Mesodermal cell (in vitro differentiated cells): ENCODE data around the gene ADISSP.

Source experiments
- H3K27ac ChIP-seq: 2 replicates; pipeline ENCODE4 v1.7.0; 2013; ENCODE audit warnings: mild to moderate bottlenecking, low read depth, low read length, moderate library complexity; ENCODE audit not compliant: severe bottlenecking
- H3K36me3 ChIP-seq: 2 replicates; pipeline ENCODE4 v1.7.1; 2013; ENCODE audit warnings: mild to moderate bottlenecking, low read length, moderate library complexity; ENCODE audit not compliant: control insufficient read depth, insufficient read depth
- H3K4me1 ChIP-seq: one replicate; pipeline ENCODE4 v1.7.1; 2013; ENCODE audit warnings: mild to moderate bottlenecking, low read length; ENCODE audit not compliant: insufficient read depth, control insufficient read depth, poor library complexity, severe bottlenecking
- H3K4me3 ChIP-seq: 2 replicates; pipeline ENCODE4 v1.7.0; 2013; ENCODE audit warnings: low read length, control low read depth, mild to moderate bottlenecking; ENCODE audit not compliant: insufficient read depth, poor library complexity, severe bottlenecking; ENCODE audit errors: extremely low read depth
- H3K9me3 ChIP-seq: 2 replicates; pipeline ENCODE4 v1.7.1; 2013; ENCODE audit warnings: mild to moderate bottlenecking, low read length, moderate library complexity; ENCODE audit not compliant: control insufficient read depth
- WGBS, 2 experiments: methylation state at CpG; one replicate each; pipeline ENCODE4 v1.1.5; 2013; ENCODE audit warnings: missing lambda C conversion rate in 2 of 2; ENCODE audit not compliant: insufficient coverage in 2 of 2; 5-methylcytosine and 5-hydroxymethylcytosine counted together

The ADISSP gene

DNA sequence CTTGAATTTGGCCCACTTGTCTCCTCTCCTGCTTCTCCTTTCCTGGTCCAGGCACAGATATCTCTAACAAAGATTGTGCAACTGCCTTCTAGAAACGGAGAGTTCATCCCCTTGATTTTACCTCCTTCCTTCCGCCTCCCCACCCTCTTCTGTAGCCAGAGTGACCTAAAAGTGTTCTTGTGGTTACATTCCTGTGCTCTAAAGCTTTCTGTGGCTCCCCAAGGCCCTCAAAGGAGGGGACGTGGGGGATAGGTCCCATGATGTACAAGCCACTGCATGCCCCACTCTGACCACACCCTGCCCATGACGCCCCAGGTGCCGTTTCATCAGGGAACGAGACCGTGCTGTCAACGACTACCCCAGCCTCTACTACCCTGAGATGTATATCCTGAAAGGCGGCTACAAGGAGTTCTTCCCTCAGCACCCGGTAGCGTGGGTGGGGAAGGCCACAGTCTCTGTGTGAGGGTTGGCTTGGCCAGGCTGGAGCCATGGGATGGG, 36.8 kb upstream of the ADISSP start:
- H3K4me3 ChIP-seq, result no peak overlapping the region
- H3K9me3 ChIP-seq, result no peaks in the 10 kb centered on the region
- H3K36me3 ChIP-seq, result peaks cover 60% of the 10 kb centered on the region
- WGBS, 2 experiments, result 87 to 97% methylated on average over 7 of the region's 11 CpGs
- no peak overlapping the region for H3K27ac ChIP-seq
- peaks cover 36% of the 10 kb centered on the region for H3K4me1 ChIP-seq

DNA sequence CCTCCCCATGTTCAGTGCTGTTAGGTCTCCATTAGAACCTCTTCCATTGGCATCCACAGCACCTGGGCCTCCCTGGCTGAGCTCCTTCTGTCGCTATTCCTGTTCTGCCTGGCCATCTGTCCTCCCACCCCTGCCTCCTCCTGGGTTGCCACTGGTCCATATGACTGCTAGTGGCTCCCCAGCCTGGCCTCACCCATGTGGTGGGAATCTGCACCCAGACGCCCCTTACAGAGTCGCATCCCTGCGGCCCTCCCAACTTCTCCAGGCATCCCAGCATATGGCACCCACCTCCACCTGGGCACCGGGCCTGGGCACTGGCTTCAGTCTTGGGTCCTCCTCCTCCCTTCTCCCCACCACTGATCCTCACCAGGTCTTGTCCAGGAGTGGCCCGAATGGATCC, 36.3 kb upstream of the ADISSP start:
- WGBS, 2 experiments, result 81 to 85% methylated on average over 4 to 6 of the region's 6 CpGs
- Histone ChIP-seq H3K36me3 (peaks cover 60% of the 10 kb centered on the region), H3K27ac (no peak overlapping the region), H3K4me3 (no peak overlapping the region), H3K4me1 (peaks cover 40% of the 10 kb centered on the region), H3K9me3 (no peaks in the 10 kb centered on the region)

DNA sequence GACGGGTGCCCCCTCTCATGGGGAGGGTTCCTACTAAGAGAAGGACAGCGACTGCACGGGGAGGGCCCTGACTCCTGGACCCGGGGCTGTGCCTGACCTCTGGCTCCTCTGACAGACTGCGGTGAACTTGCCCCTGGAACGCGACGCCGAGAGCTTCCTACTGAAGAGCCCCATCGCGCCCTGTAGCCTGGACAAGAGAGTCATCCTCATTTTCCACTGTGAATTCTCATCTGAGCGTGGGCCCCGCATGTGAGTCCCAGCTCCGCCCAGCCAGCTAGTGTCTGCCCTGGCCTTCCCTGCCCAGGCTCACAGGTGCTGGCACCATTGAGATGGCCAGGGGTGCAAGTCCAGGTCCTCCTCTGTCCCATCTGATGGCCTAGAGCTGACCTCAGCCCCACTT, 35.7 kb upstream of the ADISSP start:
- no peaks in the 10 kb centered on the region for H3K9me3 ChIP-seq
- H3K36me3 ChIP-seq, result peaks cover 60% of the 10 kb centered on the region
- no peak overlapping the region for H3K4me3 ChIP-seq
- no peak overlapping the region for H3K27ac ChIP-seq
- whole genome bisulfite sequencing, 2 experiments, result 91 to 94% methylated on average over 14 of the region's 14 CpGs
- H3K4me1 ChIP-seq, result peaks cover 40% of the 10 kb centered on the region

DNA sequence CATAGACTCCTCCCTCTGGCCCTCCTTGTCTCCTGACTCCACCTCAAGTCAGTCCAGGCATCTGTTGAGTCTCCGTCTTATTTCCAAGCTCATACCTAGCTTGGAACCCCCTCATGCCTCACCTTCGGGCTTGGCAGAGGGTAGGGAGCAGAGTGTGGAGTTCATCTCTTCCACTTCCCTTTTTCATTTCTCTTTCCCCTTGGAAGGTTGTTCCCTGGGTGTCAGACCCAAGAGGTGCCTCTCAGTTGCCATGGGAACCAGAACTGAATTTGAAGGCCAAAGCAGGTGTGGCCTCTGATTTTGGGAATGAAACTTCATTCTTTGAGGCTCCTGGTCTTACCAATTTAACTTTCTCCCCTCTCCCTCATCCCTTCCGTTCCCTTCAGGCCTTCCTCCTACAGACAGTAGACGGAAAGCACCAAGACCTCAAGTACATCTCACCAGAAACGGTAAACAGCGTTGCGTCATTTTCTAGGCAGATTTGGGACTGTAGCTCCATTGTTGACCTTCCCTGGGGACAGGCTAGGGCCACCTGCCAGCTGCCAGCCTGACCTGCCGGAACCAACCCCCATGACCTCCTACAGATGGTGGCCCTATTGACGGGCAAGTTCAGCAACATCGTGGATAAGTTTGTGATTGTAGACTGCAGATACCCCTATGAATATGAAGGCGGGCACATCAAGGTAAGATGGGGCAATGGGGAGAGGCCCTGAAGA, 35.1 kb upstream of the ADISSP start:
- WGBS, 2 experiments, result 96 to 97% methylated on average over 8 to 10 of the region's 11 CpGs
- peaks cover 34% of the 10 kb centered on the region for H3K4me1 ChIP-seq
- H3K36me3 ChIP-seq, result peaks cover 60% of the 10 kb centered on the region

DNA sequence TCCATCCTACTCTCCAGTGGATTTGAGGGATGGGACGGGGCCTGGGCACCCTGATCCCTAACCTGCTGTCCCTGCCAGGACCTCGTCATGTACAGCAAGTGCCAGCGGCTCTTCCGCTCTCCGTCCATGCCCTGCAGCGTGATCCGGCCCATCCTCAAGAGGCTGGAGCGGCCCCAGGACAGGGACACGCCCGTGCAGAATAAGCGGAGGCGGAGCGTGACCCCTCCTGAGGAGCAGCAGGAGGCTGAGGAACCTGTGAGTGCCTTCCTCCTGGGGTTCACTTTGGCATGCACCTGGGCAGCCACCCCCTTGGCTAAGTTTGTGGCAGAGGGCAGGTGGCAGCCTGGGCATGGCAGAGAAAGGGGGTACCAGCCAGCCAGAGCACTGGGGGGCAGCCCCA, 34.3 kb upstream of the ADISSP start:
- Histone ChIP-seq H3K4me3 (no peak overlapping the region), H3K4me1 (peaks cover 38% of the 10 kb centered on the region), H3K27ac (no peak overlapping the region), H3K36me3 (peaks cover 55% of the 10 kb centered on the region), H3K9me3 (no peaks in the 10 kb centered on the region)
- WGBS, 2 experiments, result 93 to 98% methylated on average over 13 of the region's 13 CpGs

More for the DNA sequence above, 35.1 kb upstream of the ADISSP start:
- Histone ChIP-seq H3K27ac (no peak overlapping the region), H3K4me3 (no peak overlapping the region), H3K9me3 (no peaks in the 10 kb centered on the region)

DNA sequence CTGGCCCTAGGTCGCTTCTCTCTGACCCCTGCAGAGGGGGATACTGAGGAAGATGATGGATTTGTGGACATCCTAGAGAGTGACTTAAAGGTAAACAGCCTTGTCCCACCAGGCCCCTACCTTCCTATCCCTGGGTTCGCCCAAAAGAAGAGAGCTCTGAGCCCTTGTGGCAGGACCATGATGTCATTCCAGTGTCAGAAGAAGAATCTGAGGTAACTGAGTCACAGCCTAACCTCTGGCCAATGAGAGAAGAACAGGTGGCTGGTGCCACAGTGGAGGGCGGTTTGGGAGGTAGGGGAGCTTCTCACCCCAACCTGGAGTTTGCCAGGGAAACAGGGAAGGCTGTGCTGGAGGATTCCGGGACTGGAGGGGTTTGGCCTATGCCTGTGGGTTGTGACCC, 33.7 kb upstream of the ADISSP start:
- no peak overlapping the region for H3K4me3 ChIP-seq
- H3K4me1 ChIP-seq, result peaks cover 40% of the 10 kb centered on the region
- WGBS, 2 experiments, result 92 to 96% methylated on average over 4 of the region's 4 CpGs
- H3K9me3 ChIP-seq, result no peaks in the 10 kb centered on the region
- H3K36me3 ChIP-seq, result peaks cover 51% of the 10 kb centered on the region
- no peak overlapping the region for H3K27ac ChIP-seq

DNA sequence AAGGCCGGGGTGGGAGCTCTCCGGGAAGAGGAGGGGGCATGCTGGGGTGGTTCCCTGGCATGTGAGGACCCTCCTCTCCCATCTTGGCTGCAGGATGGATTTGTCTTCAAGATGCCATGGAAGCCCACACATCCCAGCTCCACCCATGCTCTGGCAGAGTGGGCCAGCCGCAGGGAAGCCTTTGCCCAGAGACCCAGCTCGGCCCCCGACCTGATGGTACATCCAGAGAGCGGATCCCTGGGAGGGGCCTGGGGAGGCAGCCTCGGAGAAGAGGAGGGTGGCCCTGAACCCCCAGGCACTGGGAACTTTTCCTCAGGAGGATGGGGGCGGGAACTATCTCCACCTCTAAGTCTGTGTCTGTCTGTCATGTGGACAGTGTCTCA, 33.3 kb upstream of the ADISSP start:
- H3K27ac ChIP-seq, result no peak overlapping the region
- 90 to 94% methylated on average over 5 to 8 of the region's 8 CpGs for WGBS, 2 experiments
- peaks cover 36% of the 10 kb centered on the region for H3K4me1 ChIP-seq
- no peak overlapping the region for H3K4me3 ChIP-seq
- H3K36me3 ChIP-seq, result peaks cover 51% of the 10 kb centered on the region
- H3K9me3 ChIP-seq, result no peaks in the 10 kb centered on the region

GRCh38 chr20:3800256-3800877, 32.8 kb upstream of the ADISSP start:
- peaks cover 31% of the 10 kb centered on the region for H3K4me1 ChIP-seq
- no peak overlapping the region for H3K4me3 ChIP-seq
- no peaks in the 10 kb centered on the region for H3K9me3 ChIP-seq
- peaks cover 48% of the 10 kb centered on the region for H3K36me3 ChIP-seq
- peak overlapping the region; percentile 48 for H3K27ac ChIP-seq
- 88 to 91% methylated on average over 13 to 18 of the region's 18 CpGs for WGBS, 2 experiments

DNA sequence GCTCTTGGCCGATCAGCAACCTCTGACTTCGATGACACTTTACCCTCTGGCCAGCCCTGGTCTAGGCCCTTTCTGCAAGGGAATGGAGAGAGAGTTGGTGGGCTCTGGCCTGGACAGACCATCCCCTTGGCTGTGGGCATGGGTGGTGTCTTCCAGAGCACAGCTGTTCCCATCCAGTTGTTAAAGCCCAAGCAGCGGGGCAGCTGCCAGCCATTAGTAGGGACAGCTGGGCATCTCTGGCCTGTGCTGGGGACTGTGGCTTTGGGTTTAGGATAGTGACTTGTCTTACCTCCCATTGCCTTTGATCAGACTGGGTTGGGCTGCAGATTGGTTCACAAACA, 31.3 kb upstream of the ADISSP start:
- 84 to 100% methylated on average over 2 to 3 of the region's 3 CpGs for WGBS, 2 experiments
- no peak overlapping the region for H3K4me3 ChIP-seq
- no peaks in the 10 kb centered on the region for H3K9me3 ChIP-seq
- H3K27ac ChIP-seq, result no peak overlapping the region
- peaks cover 25% of the 10 kb centered on the region for H3K4me1 ChIP-seq
- peaks cover 37% of the 10 kb centered on the region for H3K36me3 ChIP-seq

DNA sequence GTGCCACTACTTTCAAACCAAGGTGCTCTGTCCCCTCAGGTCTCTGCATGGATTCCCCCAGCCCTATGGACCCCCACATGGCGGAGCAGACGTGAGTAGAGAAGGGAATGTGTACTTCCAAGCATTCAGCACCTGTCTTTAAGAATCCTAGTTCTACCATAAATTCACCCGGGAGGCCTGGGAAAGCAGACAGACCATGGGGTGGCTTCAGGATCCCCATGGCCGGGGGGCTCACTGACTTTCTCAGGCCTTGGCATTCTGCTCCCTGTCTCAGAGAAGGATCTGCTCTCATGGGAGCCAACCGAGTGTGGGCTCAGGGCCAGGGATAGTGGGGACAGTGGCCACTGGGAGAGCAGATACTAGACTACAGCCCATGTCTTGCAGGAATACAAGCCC, 30.8 kb upstream of the ADISSP start:
- 97 to 100% methylated on average over 1 to 3 of the region's 5 CpGs for WGBS, 2 experiments
- no peak overlapping the region for H3K4me3 ChIP-seq
- peaks cover 32% of the 10 kb centered on the region for H3K36me3 ChIP-seq
- H3K4me1 ChIP-seq, result peaks cover 25% of the 10 kb centered on the region
- no peaks in the 10 kb centered on the region for H3K9me3 ChIP-seq
- no peak overlapping the region for H3K27ac ChIP-seq
